GM12878 (cell line): ENCODE measurements around the gene DICER1. TPM values are rescaled to one million over a fixed set of nuclear protein-coding genes. Genes with fewer than 3 reads are reported as not detected.
A peak's percentile ranks its signal among the peaks of the same experiment; 100 is the strongest.

ENCODE experiments used
- ATAC-seq: fragments of 200-7000 bp; cut with Tn5 transposase; 3 replicates; pipeline ENCODE4 v1.9.1; 2020; ENCODE audit warnings: mild to moderate bottlenecking, moderate library complexity
- BruUV-seq: library from RNA; stranded (reverse); fragments of 400-500 nt; replicated peaks from 2 replicates; lab custom pipeline; 2021; lab: Mats Ljungman, UMichigan
- CTCF ChIA-PET: fragments of 300-600 bp; sonication (Branson Sonifier 250); formaldehyde crosslinking; extraction: SDS; loops from one replicate; lab custom pipeline; 2021; ENCODE audit warnings: inconsistent platforms; lab: Yijun Ruan, JAX
- POLR2A ChIA-PET: fragments of 350-600 bp; formaldehyde crosslinking; extraction: SDS; loops from one replicate; lab custom pipeline; 2021; ENCODE audit warnings: inconsistent platforms; lab: Charles Lee
- RAD21 ChIA-PET: fragments of 300-600 bp; sonication (Branson Sonifier 250); formaldehyde crosslinking; loops from one replicate; lab custom pipeline; 2023; ENCODE audit warnings: antibody characterized with exemption; ENCODE audit not compliant: unreplicated experiment; lab: Charles Lee
- SMC1A ChIA-PET: fragments of 300-600 bp; sonication (Branson Sonifier 250); formaldehyde crosslinking; loops from one replicate; lab custom pipeline; 2023; ENCODE audit not compliant: unreplicated experiment, uncharacterized antibody; lab: Charles Lee
- DNase-seq: peaks from one replicate; pipeline ENCODE4 v3.0.0-alpha.2; 2011; ENCODE audit warnings: low read depth, low spot score
- FAIRE-seq: peaks from 3 replicates; lab custom pipeline; 2011; peaks lifted over from hg19 to GRCh38; lab: Jason Lieb, UNC
- H2AFZ ChIP-seq: 2 replicates; pipeline ENCODE4 v1.6.0; 2011; ENCODE audit warnings: low read depth, low read length, control low read depth; ENCODE audit not compliant: control insufficient read depth
- H3K27ac ChIP-seq: 2 replicates; pipeline ENCODE4 v1.5.1; 2011; ENCODE audit warnings: control low read depth; ENCODE audit not compliant: control insufficient read depth, insufficient read depth
- H3K27me3 ChIP-seq, 2 experiments: replicated peaks in 1 of 2; 2 replicates each; pipeline versions ENCODE4 v1.6.0 to v1.6.1; 2011; ENCODE audit warnings: low read length in 1 of 2; ENCODE audit not compliant: control insufficient read depth in 2 of 2, insufficient read depth in 2 of 2
- H3K36me3 ChIP-seq, 2 experiments: 2 replicates each; pipeline ENCODE4 v1.5.1; 2011; ENCODE audit warnings: low read length in 1 of 2; ENCODE audit not compliant: control insufficient read depth in 2 of 2, insufficient read depth in 2 of 2
- H3K4me1 ChIP-seq: 2 replicates; pipeline ENCODE4 v1.6.1; 2011; ENCODE audit warnings: mild to moderate bottlenecking, low read length, moderate library complexity, mixed read lengths; ENCODE audit not compliant: control insufficient read depth, insufficient read depth
- H3K4me2 ChIP-seq: 2 replicates; pipeline ENCODE4 v1.6.0; 2011; ENCODE audit warnings: control low read depth; ENCODE audit not compliant: control insufficient read depth, insufficient read depth
- H3K4me3 ChIP-seq: fragments of 200-600 bp; sonication (generic); 2 replicates; pipeline ENCODE4 v1.5.1; 2016
- H3K79me2 ChIP-seq: 2 replicates; pipeline ENCODE4 v1.6.0; 2011; ENCODE audit warnings: low read length; ENCODE audit not compliant: control insufficient read depth, insufficient read depth
- H3K9ac ChIP-seq: 2 replicates; pipeline ENCODE4 v1.8.0; 2011; ENCODE audit warnings: low read length, control low read depth, mixed read lengths; ENCODE audit not compliant: control insufficient read depth, insufficient read depth
- H3K9me3 ChIP-seq: replicated peaks from 3 replicates; pipeline ENCODE4 v1.5.1; 2011; ENCODE audit warnings: mild to moderate bottlenecking, low read length; ENCODE audit not compliant: control insufficient read depth, insufficient read depth
- H4K20me1 ChIP-seq: 2 replicates; pipeline ENCODE4 v1.6.0; 2011; ENCODE audit not compliant: control insufficient read depth, insufficient read depth
- CEBPB ChIP-seq, 2 experiments: fragments of 150-350 bp in 1 of 2; IDR thresholded peaks; 2 replicates each; pipeline ENCODE4 v1.6.1; 2012 to 2014; ENCODE audit warnings: low read depth in 2 of 2, low read length in 2 of 2, borderline replicate concordance in 1 of 2, inconsistent platforms in 1 of 2
- FOXK2 ChIP-seq: fragments of 450-650 bp; IDR thresholded peaks from 2 replicates; pipeline ENCODE4 v1.6.1; 2017; ENCODE audit warnings: mild to moderate bottlenecking, moderate library complexity
- SUPT20H ChIP-seq: IDR thresholded peaks from 2 replicates; pipeline ENCODE4 v1.6.1; 2011; ENCODE audit warnings: low read depth, mild to moderate bottlenecking, low read length, moderate library complexity, borderline replicate concordance; ENCODE audit not compliant: control insufficient read depth
- YY1 ChIP-seq: IDR thresholded peaks from 2 replicates; pipeline ENCODE4 v1.6.1; 2011; ENCODE audit warnings: low read depth, mild to moderate bottlenecking, low read length
- WGBS: methylation state at CpG from one replicate; pipeline ENCODE4 v1.1.6; 2016; ENCODE audit warnings: low lambda C conversion rate; ENCODE audit not compliant: insufficient replicate concordance, insufficient coverage; ENCODE audit errors: missing lambda C conversion rate; 5-methylcytosine and 5-hydroxymethylcytosine counted together
- in situ Hi-C: fragments of 300-500 bp; cut with MboI; formaldehyde crosslinking; loops from 9 replicates; pipeline ENCODE4 v1.14.3; 2018; ENCODE audit warnings: mixed read lengths
- intact Hi-C: fragments of 100-400 bp; cut with micrococcal nuclease; formaldehyde crosslinking; loops from one replicate; pipeline ENCODE4 v1.14.2; 2022; ENCODE audit not compliant: unreplicated experiment
- polyA plus RNA-seq, 11 experiments: library from polyadenylated mRNA; depleted of rRNA in 4 of 11; unstranded in 6 of 11; stranded (reverse) in 5 of 11; fragments of >200 nt; fragmentation: Nextera tagmentation in 4 of 11; fragmentation: Illumina TruSeq in 1 of 11; extraction: Ambion mirVana in 4 of 11; extraction: Trizol in 1 of 11; gene quantifications; 1 replicate in 1 of 11; 2 replicates in 10 of 11; pipeline versions ENCODE4 v1.2.1 to v1.2.3, GENCODE V29; 2011 to 2016; ENCODE audit warnings: inconsistent platforms in 2 of 11, missing spikeins in 2 of 11, low read depth in 1 of 11
- total RNA-seq, 4 experiments: library from RNA; depleted of rRNA in 3 of 4; stranded (reverse); fragments of >200 nt in 3 of 4; fragmentation: Illumina TruSeq in 1 of 4; extraction: Trizol in 1 of 4; gene quantifications; 2 replicates each; pipeline versions ENCODE4 v1.2.1 to v1.2.3, GENCODE V29; 2013 to 2021
- TF ChIP-seq, protein P1 (sequence below): fragments of 450-650 bp; IDR thresholded peaks from 2 replicates; pipeline ENCODE4 v1.6.1; 2014; ENCODE audit warnings: mild to moderate bottlenecking

DICER1 gene
- total and polyA plus RNA-seq, 10 of the 15 experiments (the other 5 are each of a cell fraction or from before 2014, with no cell fraction given): 6.8 to 70.8 (median 37.1) TPM

DNA sequence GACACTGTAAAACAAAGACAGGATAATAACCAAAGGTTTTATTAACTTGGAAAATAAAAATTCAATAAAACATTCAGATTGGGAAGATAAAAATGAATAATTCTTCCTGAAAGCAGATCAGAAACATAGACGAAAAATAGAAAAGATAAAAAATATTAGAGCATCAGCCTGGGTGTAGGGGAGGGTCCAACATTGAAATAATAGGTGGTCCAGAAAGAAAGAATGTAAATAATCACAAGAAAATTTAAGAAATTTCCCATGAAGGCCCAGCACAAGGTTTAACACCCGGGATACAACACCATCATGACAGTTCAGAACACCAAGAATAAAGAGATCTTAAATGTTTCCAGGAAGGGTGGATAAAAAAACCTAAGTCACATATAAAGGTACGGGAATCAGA lies 31.1 kb upstream of the DICER1 start:
- CTCF ChIA-PET: interaction anchor here (1.9 kb wide), 1 partner anchor 17 kb away, joined by 8 read pairs; no protein-coding TSS in a partner anchor
- no peak for TF ChIP-seq CEBPB (IDR thresholded peaks at IDR 0.05; ENCODE audit: borderline replicate concordance in 1 of 2, low read depth in 2 of 2, low read length in 2 of 2)
- H4K20me1 ChIP-seq: no peaks in the 10 kb centered on the region

DNA sequence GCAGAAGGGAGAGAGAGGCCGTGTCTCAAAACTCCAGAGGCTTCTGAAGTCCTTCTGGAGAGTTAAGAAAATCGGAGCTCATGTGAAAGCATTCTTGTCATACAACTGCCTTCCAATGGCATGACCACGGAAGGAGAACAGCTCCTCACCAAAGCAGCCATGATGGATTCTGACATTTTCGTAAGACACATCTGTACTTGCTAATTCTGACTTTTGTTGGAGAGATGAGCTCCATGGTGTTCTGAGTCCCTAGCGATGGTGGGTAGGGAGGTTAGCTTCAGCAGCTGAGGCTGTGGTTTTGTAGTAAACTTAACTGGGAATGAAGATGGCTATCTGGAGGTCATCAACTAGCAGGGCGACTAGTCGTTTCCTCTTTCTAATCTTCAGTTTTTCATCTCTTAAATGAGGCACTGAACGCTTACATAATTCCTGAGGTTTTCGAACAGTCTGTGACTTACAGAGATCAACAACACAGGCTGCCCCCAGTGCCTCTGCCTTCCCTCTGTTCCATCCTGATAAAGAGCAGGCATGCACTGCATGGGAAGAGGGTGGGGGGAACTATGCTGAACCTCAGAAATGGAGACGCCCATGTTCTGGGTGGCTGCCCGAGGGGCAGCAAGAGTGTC lies 28.6 kb upstream of the DICER1 start:
- intact Hi-C loops: no loop called here
- Histone ChIP-seq H3K4me2 (no peak overlapping the region), H3K4me3 (no peak overlapping the region), H3K9ac (no peak overlapping the region), H3K79me2 (no peaks in the 10 kb centered on the region), H3K27ac (no peak overlapping the region), H2AFZ (no peak overlapping the region; the same call in 1 of the 2 replicates), H3K27me3 (no peaks in the 10 kb centered on the region), H3K9me3 (no peaks in the 10 kb centered on the region; the same call in 2 of the 3 replicates), H4K20me1 (no peaks in the 10 kb centered on the region), H3K4me1 (no peaks in the 10 kb centered on the region), H3K36me3 (no peaks in the 10 kb centered on the region)
- BruUV-seq: no TSS peak
- CTCF ChIA-PET: interaction anchor here (1.0 to 5.8 kb wide), 3 partner anchors 10 to 80 kb away, joined by 4 to 54 read pairs (median 4); no protein-coding TSS in a partner anchor
- TF ChIP-seq FOXK2: no peak
- TF ChIP-seq, protein P1, sequence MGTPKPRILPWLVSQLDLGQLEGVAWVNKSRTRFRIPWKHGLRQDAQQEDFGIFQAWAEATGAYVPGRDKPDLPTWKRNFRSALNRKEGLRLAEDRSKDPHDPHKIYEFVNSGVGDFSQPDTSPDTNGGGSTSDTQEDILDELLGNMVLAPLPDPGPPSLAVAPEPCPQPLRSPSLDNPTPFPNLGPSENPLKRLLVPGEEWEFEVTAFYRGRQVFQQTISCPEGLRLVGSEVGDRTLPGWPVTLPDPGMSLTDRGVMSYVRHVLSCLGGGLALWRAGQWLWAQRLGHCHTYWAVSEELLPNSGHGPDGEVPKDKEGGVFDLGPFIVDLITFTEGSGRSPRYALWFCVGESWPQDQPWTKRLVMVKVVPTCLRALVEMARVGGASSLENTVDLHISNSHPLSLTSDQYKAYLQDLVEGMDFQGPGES: no peak
- TF ChIP-seq YY1: 0 out of 2 replicates have a peak, but pooled peaks have one; percentile 25
- no peak for TF ChIP-seq SUPT20H
- WGBS: 38% methylated on average over 10 of the region's 11 CpGs
- RAD21 ChIA-PET: interaction anchor here (1.3 to 4.7 kb wide), 3 partner anchors 10 to 143 kb away, joined by 4 to 23 read pairs (median 12); no protein-coding TSS in a partner anchor
- POLR2A ChIA-PET: interaction anchor here (0.6 kb wide), 1 partner anchor 393 kb away, joined by 3 read pairs; no protein-coding TSS in a partner anchor
- no peak for ATAC-seq
- no peak for DNase-seq
- in situ Hi-C loops: no loop called here
- SMC1A ChIA-PET: interaction anchor here (0.5 to 3.9 kb wide), 12 partner anchors 14 to 353 kb away, joined by 3 to 36 read pairs (median 4); no protein-coding TSS in a partner anchor
- FAIRE-seq: peak; percentile 49

More for the DNA sequence above, 31.1 kb upstream of the DICER1 start:
- POLR2A ChIA-PET: no interaction called here
- BruUV-seq: no TSS peak
- Histone ChIP-seq H3K4me3 (no peak overlapping the region), H2AFZ (no peak overlapping the region), H3K79me2 (no peaks in the 10 kb centered on the region), H3K4me2 (no peak overlapping the region), H3K36me3 (no peaks in the 10 kb centered on the region; a peak in 1 of 4 replicates), H3K4me1 (no peaks in the 10 kb centered on the region), H3K27ac (no peak overlapping the region), H3K9ac (no peak overlapping the region), H3K9me3 (no peaks in the 10 kb centered on the region; the same call in 2 of the 3 replicates), H3K27me3 (no peaks in the 10 kb centered on the region)
- ATAC-seq (no peak), FAIRE-seq (no peak), DNase-seq (no peak)
- 56% methylated on average over 3 of the region's 3 CpGs for WGBS
- SMC1A ChIA-PET: interaction anchor here (1.2 to 1.3 kb wide), 2 partner anchors 29 to 137 kb away, joined by 3 read pairs; no protein-coding TSS in a partner anchor
- RAD21 ChIA-PET: no interaction called here
- intact Hi-C loops (no loop called here), in situ Hi-C loops (no loop called here)
